Muscle layer of colon (tissue), 2 donors: ENCODE results near the gene ADGRF4.

Experiments used
- H3K27ac ChIP-seq: one replicate; pipeline ENCODE4 v1.7.0; 2013; ENCODE audit warnings: low read depth, mild to moderate bottlenecking, low read length, moderate library complexity
- H3K27me3 ChIP-seq, 2 donors: one replicate each; pipeline ENCODE4 v1.7.0; 2013; ENCODE audit warnings: low read length in 2 of 2, mild to moderate bottlenecking in 2 of 2; ENCODE audit not compliant: insufficient read depth in 2 of 2, control insufficient read depth in 1 of 2
- H3K36me3 ChIP-seq: one replicate; pipeline ENCODE4 v1.7.0; 2013; ENCODE audit warnings: mild to moderate bottlenecking, low read length; ENCODE audit not compliant: insufficient read depth
- H3K4me1 ChIP-seq: one replicate; pipeline ENCODE4 v1.7.0; 2013; ENCODE audit warnings: mild to moderate bottlenecking, low read length; ENCODE audit not compliant: insufficient read depth
- H3K4me3 ChIP-seq, 2 donors: one replicate each; pipeline ENCODE4 v1.7.0; 2013; ENCODE audit warnings: low read length in 2 of 2, low read depth in 1 of 2, mild to moderate bottlenecking in 1 of 2, moderate library complexity in 1 of 2
- H3K9ac ChIP-seq: one replicate; pipeline ENCODE4 v1.7.0; 2013; ENCODE audit warnings: low read length
- H3K9me3 ChIP-seq: one replicate; pipeline ENCODE4 v1.7.0; 2013; ENCODE audit warnings: mild to moderate bottlenecking, low read length
- donor health status: abdominal sarcoma.
- donor health status: Adenocarcinoma of cecum.

The ADGRF4 gene

DNA sequence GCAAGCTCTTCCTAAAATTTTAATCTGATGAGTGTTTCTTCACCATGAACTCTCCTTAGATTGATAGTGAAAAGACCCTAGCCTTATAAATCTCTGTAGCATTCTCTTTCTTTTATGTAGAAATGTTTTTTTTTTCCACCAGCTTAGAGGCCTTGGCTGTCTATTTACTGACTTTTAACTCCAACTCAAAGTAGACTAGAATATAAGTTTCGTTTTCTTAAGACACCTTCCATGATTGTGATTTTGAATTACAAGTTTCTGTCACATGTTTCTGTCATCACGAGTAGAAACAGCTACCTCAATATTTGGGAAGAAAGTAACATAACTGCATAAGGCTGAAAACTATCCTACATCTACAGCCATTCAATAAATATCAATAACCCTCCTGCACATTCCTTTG lies 17.8 kb downstream of the ADGRF4 start:
- H3K9ac ChIP-seq: no peak overlapping the region
- H3K27ac ChIP-seq: no peak overlapping the region
- H3K36me3 ChIP-seq: no peaks in the 10 kb centered on the region
- no peaks in the 10 kb centered on the region for H3K27me3 ChIP-seq
- H3K4me1 ChIP-seq: no peaks in the 10 kb centered on the region
- H3K4me3 ChIP-seq: no peak overlapping the region
- no peaks in the 10 kb centered on the region for H3K9me3 ChIP-seq

- Histone ChIP-seq H3K4me3 (no peak overlapping the region), H3K27me3 (no peaks in the 10 kb centered on the region)
Observed at GRCh38 chr6:47718571-47718970, 20.2 kb downstream of the ADGRF4 start.

GRCh38 chr6:47721189-47721588 lies 22.8 kb downstream of the ADGRF4 start:
- Histone ChIP-seq H3K36me3 (no peaks in the 10 kb centered on the region), H3K27ac (no peak overlapping the region), H3K9ac (no peak overlapping the region), H3K4me1 (no peaks in the 10 kb centered on the region), H3K4me3 (no peak overlapping the region), H3K9me3 (no peaks in the 10 kb centered on the region), H3K27me3 (no peaks in the 10 kb centered on the region)

More at GRCh38 chr6:47718571-47718970, 20.2 kb downstream of the ADGRF4 start:
- no peaks in the 10 kb centered on the region for H3K9me3 ChIP-seq
- H3K36me3 ChIP-seq: no peaks in the 10 kb centered on the region
- no peak overlapping the region for H3K9ac ChIP-seq
- H3K4me1 ChIP-seq: no peaks in the 10 kb centered on the region
- H3K27ac ChIP-seq: no peak overlapping the region

DNA sequence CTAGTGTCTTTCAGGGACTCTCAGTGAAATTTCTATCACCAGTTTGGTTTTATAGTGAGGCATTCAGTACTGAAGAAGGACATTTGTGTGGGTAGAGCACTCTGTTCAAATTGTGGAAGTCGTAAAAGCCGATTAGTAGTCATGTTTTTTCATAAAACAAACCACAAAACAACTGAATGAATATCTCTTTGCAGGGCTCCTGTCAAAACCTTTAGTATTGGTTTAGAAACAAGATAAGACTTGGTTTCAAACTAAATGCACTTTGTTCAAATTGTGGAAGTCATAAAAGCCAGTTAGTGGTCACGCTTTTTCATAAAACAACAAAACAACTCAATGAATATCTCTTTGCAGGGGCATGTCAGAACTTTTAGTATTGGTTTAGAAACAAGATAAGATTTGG lies 23.8 kb downstream of the ADGRF4 start:
- Histone ChIP-seq H3K36me3 (no peaks in the 10 kb centered on the region), H3K9me3 (no peaks in the 10 kb centered on the region), H3K9ac (no peak overlapping the region), H3K4me3 (no peak overlapping the region), H3K27me3 (no peaks in the 10 kb centered on the region), H3K27ac (no peak overlapping the region), H3K4me1 (no peaks in the 10 kb centered on the region)

- H3K4me1 ChIP-seq: no peaks in the 10 kb centered on the region
- H3K27ac ChIP-seq: no peak overlapping the region
- no peaks in the 10 kb centered on the region for H3K27me3 ChIP-seq
- no peak overlapping the region for H3K9ac ChIP-seq
- H3K9me3 ChIP-seq: no peaks in the 10 kb centered on the region
- no peak overlapping the region for H3K4me3 ChIP-seq
- no peaks in the 10 kb centered on the region for H3K36me3 ChIP-seq
Observed at GRCh38 chr6:47724300-47724699, 25.9 kb downstream of the ADGRF4 start.

- H3K4me1 ChIP-seq: no peaks in the 10 kb centered on the region
- H3K9me3 ChIP-seq: no peaks in the 10 kb centered on the region
- H3K4me3 ChIP-seq: no peak overlapping the region
- no peaks in the 10 kb centered on the region for H3K27me3 ChIP-seq
- no peak overlapping the region for H3K9ac ChIP-seq
- no peaks in the 10 kb centered on the region for H3K36me3 ChIP-seq
- H3K27ac ChIP-seq: no peak overlapping the region
Observed at GRCh38 chr6:47727391-47727790, 29.0 kb downstream of the ADGRF4 start.

GRCh38 chr6:47729019-47729418 lies 30.6 kb downstream of the ADGRF4 start:
- H3K27ac ChIP-seq: no peak overlapping the region
- no peaks in the 10 kb centered on the region for H3K36me3 ChIP-seq
- no peak overlapping the region for H3K4me3 ChIP-seq

GRCh38 chr6:47729457-47729856 lies 31.1 kb downstream of the ADGRF4 start:
- H3K9ac ChIP-seq: no peak overlapping the region
- H3K9me3 ChIP-seq: no peaks in the 10 kb centered on the region
- H3K4me3 ChIP-seq: no peak overlapping the region
- H3K27me3 ChIP-seq: no peaks in the 10 kb centered on the region
- H3K36me3 ChIP-seq: no peaks in the 10 kb centered on the region
- H3K4me1 ChIP-seq: no peaks in the 10 kb centered on the region
- H3K27ac ChIP-seq: no peak overlapping the region

More at GRCh38 chr6:47729019-47729418, 30.6 kb downstream of the ADGRF4 start:
- Histone ChIP-seq H3K27me3 (no peaks in the 10 kb centered on the region), H3K9me3 (no peaks in the 10 kb centered on the region), H3K9ac (no peak overlapping the region), H3K4me1 (no peaks in the 10 kb centered on the region)

DNA sequence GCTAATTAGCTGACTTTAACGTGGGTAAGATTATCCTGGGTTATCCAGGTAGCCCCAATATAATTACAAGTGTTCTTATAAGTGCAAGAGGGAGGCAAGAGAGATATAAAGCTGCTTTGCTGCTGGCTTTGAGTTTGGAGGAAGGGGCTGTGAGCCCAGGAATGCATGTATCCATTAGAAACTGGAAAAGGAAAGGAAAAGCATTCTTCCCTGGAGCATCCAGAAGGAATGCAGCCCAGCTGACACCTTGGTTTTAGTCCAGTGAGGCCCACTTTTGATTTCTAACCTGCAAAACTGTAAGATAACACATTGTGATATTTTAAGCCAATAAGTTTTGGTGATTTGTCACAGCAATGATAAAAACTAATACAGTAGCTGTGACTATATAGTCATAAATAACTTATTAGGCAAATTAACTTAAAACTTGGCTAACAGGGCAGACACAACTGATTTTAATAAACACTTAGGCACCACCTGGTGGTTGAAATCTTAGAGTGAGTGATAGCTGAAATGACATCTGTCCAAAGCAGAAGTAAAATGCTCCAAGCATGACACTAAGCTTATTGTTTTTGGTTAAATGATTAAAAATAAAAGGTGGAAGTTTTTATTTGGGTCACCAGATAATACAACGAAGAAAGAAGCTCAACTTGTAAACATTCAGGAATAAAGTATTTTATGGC lies 35.6 kb downstream of the ADGRF4 start:
- no peak overlapping the region for H3K4me3 ChIP-seq
- H3K9ac ChIP-seq: no peak overlapping the region
- H3K27me3 ChIP-seq: no peaks in the 10 kb centered on the region
- H3K27ac ChIP-seq: no peak overlapping the region
- H3K9me3 ChIP-seq: no peaks in the 10 kb centered on the region
- H3K36me3 ChIP-seq: no peaks in the 10 kb centered on the region
- H3K4me1 ChIP-seq: no peaks in the 10 kb centered on the region

- Histone ChIP-seq H3K4me1 (no peaks in the 10 kb centered on the region), H3K9me3 (no peaks in the 10 kb centered on the region), H3K9ac (no peak overlapping the region), H3K27me3 (no peaks in the 10 kb centered on the region), H3K27ac (no peak overlapping the region), H3K4me3 (no peak overlapping the region), H3K36me3 (no peaks in the 10 kb centered on the region)
Observed at GRCh38 chr6:47734831-47735481, 36.6 kb downstream of the ADGRF4 start.

GRCh38 chr6:47736083-47736700 lies 37.8 kb downstream of the ADGRF4 start:
- Histone ChIP-seq H3K27ac (no peak overlapping the region), H3K4me3 (no peak overlapping the region), H3K9ac (no peak overlapping the region), H3K9me3 (no peaks in the 10 kb centered on the region), H3K27me3 (no peaks in the 10 kb centered on the region), H3K36me3 (no peaks in the 10 kb centered on the region), H3K4me1 (no peaks in the 10 kb centered on the region)
